Endothelial cell (in vitro differentiated cells): Measurements from ENCODE around the gene KRTAP5-5. TPM values are rescaled to one million over a fixed set of nuclear protein-coding genes. Genes with fewer than 3 reads are reported as not detected.
"Not testable (repeated sequence)": the region's sequence is repeated elsewhere in the genome, so short reads cannot be mapped to it uniquely, and the experiment has no call there.

Experiments
- DNase-seq: peaks from one replicate; pipeline ENCODE4 v3.0.0; 2021; ENCODE audit warnings: low spot score
- H3K27ac Mint-ChIP-seq: one replicate; pipeline ENCODE4 v1.8.0; 2021; ENCODE audit warnings: mixed read lengths, inconsistent platforms; ENCODE audit not compliant: unreplicated experiment
- H3K27me3 Mint-ChIP-seq: one replicate; pipeline ENCODE4 v1.8.0; 2021; ENCODE audit warnings: mild to moderate bottlenecking, moderate library complexity, mixed read lengths, inconsistent platforms; ENCODE audit not compliant: unreplicated experiment
- H3K36me3 Mint-ChIP-seq: one replicate; pipeline ENCODE4 v1.8.0; 2021; ENCODE audit warnings: mild to moderate bottlenecking, low read depth, mixed read lengths, inconsistent platforms; ENCODE audit not compliant: unreplicated experiment
- H3K4me1 Mint-ChIP-seq: one replicate; pipeline ENCODE4 v1.8.0; 2021; ENCODE audit warnings: mild to moderate bottlenecking, mixed read lengths, inconsistent platforms; ENCODE audit not compliant: unreplicated experiment
- H3K4me3 Mint-ChIP-seq: one replicate; pipeline ENCODE4 v1.8.0; 2021; ENCODE audit warnings: mild to moderate bottlenecking, mixed read lengths, inconsistent platforms; ENCODE audit not compliant: unreplicated experiment
- H3K9me3 Mint-ChIP-seq: one replicate; pipeline ENCODE4 v1.8.0; 2021; ENCODE audit warnings: mixed read lengths, inconsistent platforms; ENCODE audit not compliant: unreplicated experiment
- total RNA-seq: library from RNA; stranded (reverse); fragmentation: NEBNext Ultra II Directional; extraction: Animal tissue kit (Norgen Biotek cat#: 25700); gene quantifications from one replicate; pipeline ENCODE4 v1.2.1, GENCODE V29; 2021; ENCODE audit not compliant: unreplicated experiment
- TF ChIP-seq, protein P1 (sequence below): fragments of 200-600 bp; sonication (generic); IDR thresholded peaks from one replicate; pipeline ENCODE4 v1.5.0; 2021; ENCODE audit warnings: antibody characterized with exemption; ENCODE audit not compliant: unreplicated experiment

The KRTAP5-5 gene
- total RNA-seq, 1 donor from 2014 or later = not detected

DNA sequence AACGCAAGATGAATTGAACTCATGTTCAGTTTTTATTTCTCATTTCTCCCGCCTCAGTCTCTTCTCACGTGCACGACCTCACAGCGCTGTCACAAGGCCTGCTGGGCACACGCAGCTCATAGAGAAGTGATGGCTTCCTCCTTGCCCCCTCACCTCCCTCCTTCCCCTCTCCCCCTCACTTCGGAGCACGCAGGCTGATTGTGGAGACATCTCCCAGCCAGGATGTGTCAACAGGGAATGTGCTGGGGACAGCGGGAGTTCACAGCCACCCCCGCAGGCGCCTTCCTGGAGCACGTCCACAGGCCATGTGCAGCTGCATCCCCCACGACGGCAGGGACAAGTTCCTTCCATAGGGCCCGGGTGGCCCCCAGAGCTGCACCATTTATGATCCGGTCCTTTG is 38.3 kb downstream of the KRTAP5-5 start:
- no peak for DNase-seq
- H3K27ac Mint-ChIP-seq = no peak overlapping the region
- TF ChIP-seq, protein P1, sequence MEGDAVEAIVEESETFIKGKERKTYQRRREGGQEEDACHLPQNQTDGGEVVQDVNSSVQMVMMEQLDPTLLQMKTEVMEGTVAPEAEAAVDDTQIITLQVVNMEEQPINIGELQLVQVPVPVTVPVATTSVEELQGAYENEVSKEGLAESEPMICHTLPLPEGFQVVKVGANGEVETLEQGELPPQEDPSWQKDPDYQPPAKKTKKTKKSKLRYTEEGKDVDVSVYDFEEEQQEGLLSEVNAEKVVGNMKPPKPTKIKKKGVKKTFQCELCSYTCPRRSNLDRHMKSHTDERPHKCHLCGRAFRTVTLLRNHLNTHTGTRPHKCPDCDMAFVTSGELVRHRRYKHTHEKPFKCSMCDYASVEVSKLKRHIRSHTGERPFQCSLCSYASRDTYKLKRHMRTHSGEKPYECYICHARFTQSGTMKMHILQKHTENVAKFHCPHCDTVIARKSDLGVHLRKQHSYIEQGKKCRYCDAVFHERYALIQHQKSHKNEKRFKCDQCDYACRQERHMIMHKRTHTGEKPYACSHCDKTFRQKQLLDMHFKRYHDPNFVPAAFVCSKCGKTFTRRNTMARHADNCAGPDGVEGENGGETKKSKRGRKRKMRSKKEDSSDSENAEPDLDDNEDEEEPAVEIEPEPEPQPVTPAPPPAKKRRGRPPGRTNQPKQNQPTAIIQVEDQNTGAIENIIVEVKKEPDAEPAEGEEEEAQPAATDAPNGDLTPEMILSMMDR = no peak
- H3K36me3 Mint-ChIP-seq = no peaks in the 10 kb centered on the region
- no peaks in the 10 kb centered on the region for H3K9me3 Mint-ChIP-seq
- peaks cover 3% of the 10 kb centered on the region for H3K4me1 Mint-ChIP-seq
- no peak overlapping the region for H3K4me3 Mint-ChIP-seq
- peaks cover 8% of the 10 kb centered on the region for H3K27me3 Mint-ChIP-seq

DNA sequence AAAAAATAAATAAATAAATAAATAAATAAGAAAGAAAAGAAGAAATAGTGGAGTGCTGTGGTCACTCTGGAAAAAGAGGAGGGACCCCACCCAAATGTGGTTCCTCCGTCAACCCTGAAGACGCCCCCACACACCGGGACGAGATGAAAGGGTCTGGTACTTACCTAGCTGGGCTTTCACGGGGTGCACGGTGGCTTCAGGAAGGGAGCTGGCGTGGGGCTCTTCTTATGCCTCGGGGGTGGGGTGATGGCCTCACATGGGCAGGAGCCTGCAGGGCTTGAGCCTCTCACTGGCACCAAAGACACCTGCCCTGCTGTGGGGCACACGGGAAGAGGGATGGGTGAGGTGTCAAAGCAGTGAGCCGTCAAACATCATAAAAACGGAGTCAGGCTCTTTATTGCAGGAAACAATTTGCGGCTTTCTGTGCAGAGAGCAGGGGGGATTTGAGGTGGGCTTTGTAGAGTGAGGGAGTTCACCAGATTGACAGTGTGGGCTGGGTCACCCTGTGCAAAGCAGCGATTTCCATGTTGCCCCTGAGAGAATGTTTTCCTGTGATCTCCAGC is 39.4 kb downstream of the KRTAP5-5 start:
- H3K9me3 Mint-ChIP-seq = no peaks in the 10 kb centered on the region
- H3K27me3 Mint-ChIP-seq = peaks cover 8% of the 10 kb centered on the region
- H3K27ac Mint-ChIP-seq = no peak overlapping the region
- no peak for DNase-seq
- TF ChIP-seq, protein P1 = no peak
- H3K36me3 Mint-ChIP-seq = no peaks in the 10 kb centered on the region
- peaks cover 10% of the 10 kb centered on the region for H3K4me1 Mint-ChIP-seq
- H3K4me3 Mint-ChIP-seq = no peak overlapping the region

DNA sequence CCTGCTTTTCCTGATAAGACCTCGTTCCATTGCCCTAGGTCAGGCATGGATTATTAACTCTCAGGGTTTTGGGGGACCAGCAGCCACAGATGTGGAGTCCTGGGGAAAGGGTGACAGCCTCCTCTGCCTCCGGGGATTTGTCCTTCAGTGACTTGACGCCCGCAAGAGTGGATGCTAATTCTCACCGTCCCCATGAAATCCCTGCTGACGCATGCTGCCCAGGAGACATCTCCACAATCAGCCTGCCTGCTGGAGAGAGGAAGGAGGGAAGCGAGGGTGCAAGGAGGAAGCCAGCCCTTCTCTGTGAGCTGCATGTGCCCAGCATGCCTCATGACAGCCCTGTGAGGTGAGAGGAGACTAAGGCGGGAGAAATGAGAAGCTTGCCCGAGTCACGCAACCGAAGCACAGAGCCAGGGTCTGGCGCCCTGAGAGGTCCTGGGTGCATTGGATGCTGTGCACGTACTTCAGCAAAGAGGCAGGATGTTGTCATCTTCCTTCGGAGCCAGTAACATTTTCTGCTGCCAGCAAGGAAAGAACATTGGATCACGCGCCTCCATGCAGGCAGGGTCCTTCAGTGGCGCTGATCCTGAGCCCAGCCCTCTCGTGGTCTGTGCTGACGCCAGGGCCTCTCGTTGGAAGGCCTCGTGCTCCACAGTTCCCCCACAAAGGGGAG is 40.1 kb downstream of the KRTAP5-5 start:
- DNase-seq = no peak
- H3K36me3 Mint-ChIP-seq = no peaks in the 10 kb centered on the region
- TF ChIP-seq, protein P1 = no peak
- peaks cover 8% of the 10 kb centered on the region for H3K27me3 Mint-ChIP-seq
- H3K4me1 Mint-ChIP-seq = peaks cover 16% of the 10 kb centered on the region
- no peaks in the 10 kb centered on the region for H3K9me3 Mint-ChIP-seq
- no peak overlapping the region for H3K27ac Mint-ChIP-seq
- H3K4me3 Mint-ChIP-seq = no peak overlapping the region

DNA sequence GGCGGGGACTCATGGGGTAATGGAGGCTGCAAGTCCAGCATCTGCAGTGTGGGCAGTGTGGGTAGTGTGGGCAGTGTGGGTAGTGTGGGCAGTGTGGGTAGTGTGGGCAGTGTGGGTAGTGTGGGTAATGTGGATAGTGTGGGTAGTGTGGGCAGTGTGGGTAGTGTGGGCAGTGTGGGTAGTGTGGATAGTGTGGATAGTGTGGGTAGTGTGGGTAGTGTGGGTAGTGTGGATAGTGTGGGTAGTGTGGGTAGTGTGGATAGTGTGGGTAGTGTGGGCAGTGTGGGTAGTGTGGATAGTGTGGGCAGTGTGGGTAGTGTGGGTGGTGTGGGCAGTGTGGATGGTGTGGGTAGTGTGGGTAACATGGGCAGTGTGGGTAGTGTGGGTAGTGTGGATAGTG is 40.9 kb downstream of the KRTAP5-5 start:
- not testable (repeated sequence) for DNase-seq, H3K9me3 Mint-ChIP-seq
- peaks cover 22% of the 10 kb centered on the region for H3K4me1 Mint-ChIP-seq

DNA sequence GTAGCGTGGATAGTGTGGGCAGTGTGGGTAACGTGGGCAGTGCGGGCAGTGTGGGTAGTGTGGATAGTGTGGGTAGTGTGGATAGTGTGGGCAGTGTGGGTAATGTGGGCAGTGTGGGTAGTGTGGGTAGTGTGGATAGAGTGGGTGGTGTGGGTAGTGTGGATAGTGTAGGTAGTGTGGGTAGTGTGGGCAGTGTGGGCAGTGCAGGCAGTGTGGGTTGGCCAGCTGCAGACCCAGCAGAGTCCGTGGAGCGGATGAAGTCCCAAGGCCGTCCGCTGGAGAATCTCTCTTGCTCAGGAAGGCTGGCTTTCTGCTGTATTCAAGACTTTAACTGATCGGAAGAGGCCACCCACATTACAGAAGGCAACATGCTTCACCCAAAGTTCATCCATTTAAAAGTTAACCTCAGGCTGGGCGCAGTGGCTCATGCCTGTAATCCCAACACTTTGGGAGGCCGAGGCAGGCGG is 41.4 kb downstream of the KRTAP5-5 start:
- Mint-ChIP-seq H3K4me3 (no peak overlapping the region), H3K27me3 (peaks cover 8% of the 10 kb centered on the region), H3K9me3 (no peaks in the 10 kb centered on the region), H3K4me1 (peaks cover 27% of the 10 kb centered on the region), H3K36me3 (no peaks in the 10 kb centered on the region), H3K27ac (no peak overlapping the region)
- TF ChIP-seq, protein P1 = no peak
- DNase-seq = no peak

More for the DNA sequence above, 40.9 kb downstream of the KRTAP5-5 start:
- not testable (repeated sequence) for H3K27me3 Mint-ChIP-seq, H3K27ac Mint-ChIP-seq, H3K36me3 Mint-ChIP-seq, H3K4me3 Mint-ChIP-seq
